GM10266 (cell line): ENCODE measurements around the gene POLG2.

Experiments used
- DNase-seq: peaks from one replicate; pipeline ENCODE4 v3.0.0; 2012; ENCODE audit errors: extremely low spot score
- TF ChIP-seq, protein P1 (sequence below): IDR thresholded peaks from 2 replicates; pipeline ENCODE4 v1.5.1; 2012; ENCODE audit warnings: mild to moderate bottlenecking, low read depth; ENCODE audit not compliant: control insufficient read depth, insufficient read depth; ENCODE audit errors: missing control alignments

The POLG2 gene

GRCh38 chr17:64535357-64535756 is 38.5 kb upstream of the POLG2 start:
- TF ChIP-seq, protein P1, sequence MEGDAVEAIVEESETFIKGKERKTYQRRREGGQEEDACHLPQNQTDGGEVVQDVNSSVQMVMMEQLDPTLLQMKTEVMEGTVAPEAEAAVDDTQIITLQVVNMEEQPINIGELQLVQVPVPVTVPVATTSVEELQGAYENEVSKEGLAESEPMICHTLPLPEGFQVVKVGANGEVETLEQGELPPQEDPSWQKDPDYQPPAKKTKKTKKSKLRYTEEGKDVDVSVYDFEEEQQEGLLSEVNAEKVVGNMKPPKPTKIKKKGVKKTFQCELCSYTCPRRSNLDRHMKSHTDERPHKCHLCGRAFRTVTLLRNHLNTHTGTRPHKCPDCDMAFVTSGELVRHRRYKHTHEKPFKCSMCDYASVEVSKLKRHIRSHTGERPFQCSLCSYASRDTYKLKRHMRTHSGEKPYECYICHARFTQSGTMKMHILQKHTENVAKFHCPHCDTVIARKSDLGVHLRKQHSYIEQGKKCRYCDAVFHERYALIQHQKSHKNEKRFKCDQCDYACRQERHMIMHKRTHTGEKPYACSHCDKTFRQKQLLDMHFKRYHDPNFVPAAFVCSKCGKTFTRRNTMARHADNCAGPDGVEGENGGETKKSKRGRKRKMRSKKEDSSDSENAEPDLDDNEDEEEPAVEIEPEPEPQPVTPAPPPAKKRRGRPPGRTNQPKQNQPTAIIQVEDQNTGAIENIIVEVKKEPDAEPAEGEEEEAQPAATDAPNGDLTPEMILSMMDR = no peak
- DNase-seq = no peak

DNA sequence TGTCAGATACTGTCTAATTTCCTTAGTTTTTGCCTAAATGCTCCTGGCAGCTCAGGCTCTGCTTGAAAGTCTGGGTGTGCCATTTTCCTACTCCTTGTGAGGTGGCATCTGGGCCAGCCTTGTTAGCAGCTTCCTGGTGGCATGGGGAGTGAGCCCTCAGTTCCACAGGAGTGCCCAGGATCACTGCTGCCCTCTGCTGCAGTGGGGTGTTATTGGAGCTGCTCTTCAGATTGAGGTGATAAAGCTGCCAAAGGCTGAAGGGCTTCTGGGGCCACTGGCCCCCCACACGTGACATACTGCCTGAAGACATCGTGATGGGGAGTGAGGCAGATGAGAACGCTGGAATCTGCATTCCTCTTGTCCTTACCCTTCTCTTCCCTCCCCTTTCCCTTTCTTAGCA is 37.3 kb upstream of the POLG2 start:
- DNase-seq = no peak
- TF ChIP-seq, protein P1 = no peak

GRCh38 chr17:64533784-64534183 is 36.9 kb upstream of the POLG2 start:
- TF ChIP-seq, protein P1 = no peak
- no peak for DNase-seq

GRCh38 chr17:64532409-64532808 is 35.6 kb upstream of the POLG2 start:
- no peak for DNase-seq
- TF ChIP-seq, protein P1 = no peak

- TF ChIP-seq, protein P1 = no peak
- no peak for DNase-seq
Observed at GRCh38 chr17:64531955-64532371, 35.1 kb upstream of the POLG2 start.

DNA sequence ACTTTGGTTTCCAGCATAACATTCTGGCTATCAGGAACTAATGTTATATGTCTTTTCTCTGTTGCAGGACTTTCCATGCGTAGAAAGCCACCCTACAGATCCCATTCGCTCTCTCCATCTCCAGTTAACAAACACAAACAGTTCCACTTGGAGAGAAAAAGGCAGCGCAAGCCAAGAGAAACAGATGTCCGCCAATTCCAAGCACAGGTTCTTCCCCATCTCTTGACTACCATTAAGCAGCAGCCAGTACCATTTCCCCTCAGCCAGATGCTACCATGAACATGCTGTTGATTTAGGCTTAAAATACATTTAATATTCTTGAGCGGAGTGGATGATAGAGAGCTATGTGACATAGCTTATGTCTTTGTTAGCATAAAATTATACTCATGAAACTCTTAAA is 32.4 kb upstream of the POLG2 start:
- DNase-seq = no peak
- TF ChIP-seq, protein P1 = no peak

- TF ChIP-seq, protein P1 = no peak
- DNase-seq = no peak
Observed at GRCh38 chr17:64527914-64528313, 31.1 kb upstream of the POLG2 start.
